GM23338 (cell line): ENCODE results near the gene DYNLT2.

ENCODE experiments used
- ZNF331 ChIP-seq: fragments of 250-450 bp; sonication (Bioruptor Pico); IDR thresholded peaks from 2 replicates; pipeline ENCODE4 v1.5.0; 2020; ENCODE audit warnings: low read depth, mild to moderate bottlenecking, moderate library complexity
- TF ChIP-seq, protein P1 (sequence below), 2 experiments: fragments of 200-600 bp in 1 of 2; sonication (generic) in 1 of 2; conservative IDR thresholded peaks; 2 replicates each; pipeline versions ENCODE4 v1.5.1 to v1.6.1; 2016 to 2017; ENCODE audit warnings: antibody characterized with exemption in 2 of 2, low read depth in 2 of 2, mild to moderate bottlenecking in 2 of 2, moderate library complexity in 1 of 2

DNA sequence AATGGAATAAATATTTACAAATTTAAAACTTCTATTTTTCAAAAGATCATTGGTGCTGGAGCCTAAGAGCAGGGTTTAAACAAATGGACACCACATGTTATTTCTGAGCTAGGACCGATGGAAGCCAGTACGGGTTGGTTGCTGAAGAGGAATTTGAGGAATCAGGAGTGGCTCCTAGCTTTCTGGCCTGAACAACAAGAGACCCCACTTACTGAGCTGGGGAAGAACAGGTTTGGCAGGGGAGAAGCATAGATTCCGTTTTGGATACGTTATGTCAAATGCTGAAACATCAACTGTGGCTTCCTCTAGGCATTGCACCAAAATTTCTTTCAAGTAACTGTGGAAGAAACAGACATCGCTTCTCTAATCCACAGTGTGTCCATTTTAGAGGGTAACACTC lies 56.2 kb downstream of the DYNLT2 start:
- TF ChIP-seq, protein P1, sequence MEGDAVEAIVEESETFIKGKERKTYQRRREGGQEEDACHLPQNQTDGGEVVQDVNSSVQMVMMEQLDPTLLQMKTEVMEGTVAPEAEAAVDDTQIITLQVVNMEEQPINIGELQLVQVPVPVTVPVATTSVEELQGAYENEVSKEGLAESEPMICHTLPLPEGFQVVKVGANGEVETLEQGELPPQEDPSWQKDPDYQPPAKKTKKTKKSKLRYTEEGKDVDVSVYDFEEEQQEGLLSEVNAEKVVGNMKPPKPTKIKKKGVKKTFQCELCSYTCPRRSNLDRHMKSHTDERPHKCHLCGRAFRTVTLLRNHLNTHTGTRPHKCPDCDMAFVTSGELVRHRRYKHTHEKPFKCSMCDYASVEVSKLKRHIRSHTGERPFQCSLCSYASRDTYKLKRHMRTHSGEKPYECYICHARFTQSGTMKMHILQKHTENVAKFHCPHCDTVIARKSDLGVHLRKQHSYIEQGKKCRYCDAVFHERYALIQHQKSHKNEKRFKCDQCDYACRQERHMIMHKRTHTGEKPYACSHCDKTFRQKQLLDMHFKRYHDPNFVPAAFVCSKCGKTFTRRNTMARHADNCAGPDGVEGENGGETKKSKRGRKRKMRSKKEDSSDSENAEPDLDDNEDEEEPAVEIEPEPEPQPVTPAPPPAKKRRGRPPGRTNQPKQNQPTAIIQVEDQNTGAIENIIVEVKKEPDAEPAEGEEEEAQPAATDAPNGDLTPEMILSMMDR (conservative IDR thresholded peaks at IDR 0.05; ENCODE audit: low read depth in 2 of 2) = no peak
- TF ChIP-seq ZNF331 = no peak
